Lung microvascular endothelial cell (primary cell): ENCODE data around the gene PHIP. TPM values are rescaled to one million over a fixed set of nuclear protein-coding genes. Genes with fewer than 3 reads are reported as not detected.

Source experiments
- DNase-seq, 2 donors: peaks; one replicate each; pipeline versions ENCODE4 v3.0.0 to v3.0.0-alpha.2; 2010; ENCODE audit warnings: low read depth in 2 of 2
- total RNA-seq: library from RNA; depleted of rRNA; stranded (reverse); fragments of >200 nt; gene quantifications from 2 replicates; pipeline ENCODE4 v1.2.1, GENCODE V29; 2014

PHIP gene
- total RNA-seq, 1 donor from 2014 or later: 16.1 TPM

DNA sequence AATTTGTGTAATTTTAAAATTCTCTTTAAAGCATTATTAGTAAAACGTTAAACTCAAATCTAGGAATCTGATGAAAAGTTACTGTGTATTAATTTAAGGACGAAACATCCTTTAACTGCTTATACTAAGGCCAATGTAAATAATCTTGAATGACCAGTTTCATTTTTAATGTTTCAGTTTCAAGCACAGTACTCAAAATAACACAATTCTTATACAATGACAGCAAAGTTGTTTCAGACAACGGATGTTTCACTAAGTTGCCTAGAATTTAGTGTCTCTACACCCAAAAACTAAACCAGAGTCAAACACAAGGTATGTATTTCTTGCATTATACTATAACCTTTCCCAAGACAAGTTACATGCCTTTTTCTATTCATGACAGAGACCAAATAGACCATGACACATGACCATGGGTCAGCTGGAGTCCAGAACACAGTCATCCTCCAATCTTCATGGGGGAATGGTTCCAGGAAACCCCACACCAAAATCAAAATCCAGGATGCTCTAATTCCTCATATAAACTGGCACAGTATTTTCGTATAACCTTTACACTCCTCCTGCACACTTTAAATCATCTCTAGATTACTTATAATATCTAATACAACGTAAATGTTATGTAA, 7.7 kb downstream of the PHIP start:
- peak in 1 of 2 donors; percentile 28 for DNase-seq

DNA sequence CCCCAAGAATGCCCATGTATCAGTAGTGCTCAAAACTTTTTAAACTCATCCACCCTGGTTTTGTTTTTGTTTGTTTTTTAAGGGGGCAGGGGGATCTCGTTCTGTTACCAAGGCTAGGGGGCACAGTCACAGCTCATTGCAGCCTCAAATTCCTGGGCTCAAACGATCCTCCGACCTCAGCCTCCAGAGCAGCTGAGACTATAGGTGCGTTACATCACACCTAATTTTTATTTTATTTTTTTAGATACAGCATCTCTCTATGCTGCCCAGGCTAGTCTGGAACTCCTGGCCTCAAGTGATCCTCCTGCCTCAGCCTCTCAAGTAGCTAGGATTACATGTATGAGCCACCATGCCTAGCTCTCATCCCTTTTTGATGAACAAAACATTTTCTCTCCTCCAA, 11.2 kb downstream of the PHIP start:
- no peak for DNase-seq

DNA sequence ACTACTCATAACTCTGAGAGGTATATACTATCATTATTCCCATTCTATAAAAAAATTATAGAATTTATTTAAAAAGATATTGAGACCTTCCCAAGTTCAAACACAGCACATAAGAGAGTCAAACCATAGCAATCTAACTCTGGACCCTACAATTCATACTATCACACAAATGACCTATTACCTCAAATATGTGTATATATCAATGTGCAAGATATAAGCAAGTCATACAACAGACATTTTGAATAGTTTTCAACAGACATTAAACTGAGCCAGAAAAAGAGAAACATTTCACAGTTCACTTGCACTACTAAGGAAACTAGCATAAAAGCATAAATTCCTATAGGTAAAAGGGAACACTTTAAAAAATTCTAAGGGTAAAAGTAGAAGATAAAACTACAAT, 11.7 kb downstream of the PHIP start:
- no peak for DNase-seq

DNA sequence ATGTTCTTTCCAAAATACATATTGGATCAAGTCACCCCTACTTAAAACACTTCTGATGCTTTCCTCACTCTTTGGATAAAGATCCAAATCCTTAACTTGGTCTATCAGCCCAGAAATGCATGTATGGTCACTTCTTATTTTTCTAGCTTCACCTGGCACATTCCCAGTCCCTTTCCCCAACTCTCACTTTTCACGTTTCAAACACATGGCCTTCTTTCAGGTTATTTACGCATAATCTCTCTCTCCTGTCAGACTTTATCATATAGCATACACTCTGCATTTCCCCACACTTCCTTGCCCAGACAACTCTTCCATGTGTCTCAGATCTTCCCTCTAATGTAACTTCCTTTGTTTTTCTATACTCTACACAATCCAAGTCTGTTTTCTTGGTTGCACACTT, 12.8 kb downstream of the PHIP start:
- peak in 1 of 2 donors; percentile 16 for DNase-seq

DNA sequence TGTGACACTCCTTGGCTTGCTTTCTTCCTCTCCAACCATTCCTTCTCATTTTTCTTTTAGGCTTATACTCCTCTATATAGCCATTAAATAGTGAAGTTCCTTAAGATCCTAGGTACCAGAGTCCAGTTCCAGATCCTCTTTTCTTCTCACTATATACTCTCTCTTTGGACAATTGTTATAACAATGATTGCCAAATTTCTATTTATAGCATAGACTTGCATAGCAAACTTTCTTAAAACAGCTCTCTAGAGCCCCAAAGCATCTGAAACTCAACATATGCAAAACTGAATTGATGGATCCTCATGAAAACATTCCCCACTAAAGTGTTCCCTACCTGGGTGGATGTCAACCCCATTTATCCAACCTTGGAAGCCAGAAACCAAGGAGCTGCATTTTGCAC, 13.4 kb downstream of the PHIP start:
- no peak for DNase-seq

DNA sequence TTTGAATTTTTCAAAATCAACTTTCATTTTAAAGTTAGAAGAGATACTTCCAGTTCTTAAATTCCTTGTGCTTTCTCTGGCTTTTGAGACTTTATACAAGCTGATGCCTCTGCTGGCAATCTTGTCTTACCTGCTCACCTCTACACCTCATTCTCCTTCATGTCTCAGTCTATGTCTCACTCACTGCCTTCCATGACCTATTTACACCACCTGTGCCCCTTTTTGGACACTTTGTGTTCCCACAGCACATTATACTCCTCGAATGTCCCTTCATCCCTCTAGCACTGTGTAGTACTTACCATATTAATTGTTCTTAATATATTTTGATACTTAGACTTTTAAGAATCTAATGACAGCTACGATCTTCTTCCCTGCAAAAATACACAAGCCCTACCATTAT, 15.3 kb downstream of the PHIP start:
- no peak for DNase-seq

DNA sequence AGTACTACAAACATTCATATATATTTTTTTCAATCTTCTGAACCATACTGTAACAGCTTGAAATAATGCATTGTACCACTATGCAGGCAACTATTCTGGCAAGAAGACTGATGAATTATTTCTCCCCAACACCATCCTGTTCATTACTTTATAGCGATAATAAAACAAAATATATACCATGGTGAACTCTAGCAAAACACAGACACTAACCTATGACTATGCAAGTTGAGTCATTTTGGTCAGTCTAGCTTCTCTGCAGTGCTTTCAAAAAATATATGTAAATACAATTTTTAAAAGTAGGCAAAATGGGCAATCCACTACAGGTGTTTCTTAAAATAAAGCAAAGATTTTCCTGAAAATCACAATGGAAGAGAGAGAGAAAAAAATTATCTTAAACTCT, 20.3 kb downstream of the PHIP start:
- no peak for DNase-seq

DNA sequence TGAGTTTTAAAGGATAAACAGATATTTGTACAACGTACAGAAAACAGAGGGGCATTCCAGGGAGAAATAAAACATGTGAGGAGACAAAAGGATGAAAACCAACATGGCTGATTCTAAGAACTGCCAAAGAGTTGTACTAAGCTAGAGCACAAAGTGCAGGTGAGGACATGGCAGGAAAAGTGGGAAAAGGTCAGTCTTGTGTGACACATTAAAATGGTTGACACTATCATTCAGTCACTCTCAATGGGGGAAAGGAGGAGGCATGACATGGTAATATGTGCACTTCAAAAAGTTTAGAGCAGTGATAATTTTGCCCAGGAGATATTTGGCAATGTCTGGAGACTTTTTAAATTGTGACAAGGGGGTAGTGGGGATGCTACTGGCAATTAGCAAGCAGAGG, 21.8 kb downstream of the PHIP start:
- no peak for DNase-seq

DNA sequence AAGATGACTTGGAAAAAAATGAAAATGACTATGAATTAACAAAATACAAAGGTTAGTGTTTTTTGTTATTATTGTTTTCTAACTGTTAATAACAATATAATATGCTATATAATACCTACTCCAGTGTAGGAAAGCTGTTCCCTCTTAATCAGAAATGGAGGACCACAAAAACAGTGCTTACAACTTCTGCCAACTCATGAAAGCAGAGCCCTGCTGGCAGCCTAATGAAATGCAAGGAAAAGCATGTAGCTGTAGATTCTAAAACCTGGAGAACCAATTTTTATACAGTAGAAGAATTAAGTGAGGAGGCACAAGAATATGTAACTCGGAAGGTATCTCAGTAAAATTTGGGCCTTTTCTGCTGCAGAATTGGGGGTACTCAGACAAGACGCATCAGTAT, 29.4 kb downstream of the PHIP start:
- peak; percentile 37 to 39 for DNase-seq

DNA sequence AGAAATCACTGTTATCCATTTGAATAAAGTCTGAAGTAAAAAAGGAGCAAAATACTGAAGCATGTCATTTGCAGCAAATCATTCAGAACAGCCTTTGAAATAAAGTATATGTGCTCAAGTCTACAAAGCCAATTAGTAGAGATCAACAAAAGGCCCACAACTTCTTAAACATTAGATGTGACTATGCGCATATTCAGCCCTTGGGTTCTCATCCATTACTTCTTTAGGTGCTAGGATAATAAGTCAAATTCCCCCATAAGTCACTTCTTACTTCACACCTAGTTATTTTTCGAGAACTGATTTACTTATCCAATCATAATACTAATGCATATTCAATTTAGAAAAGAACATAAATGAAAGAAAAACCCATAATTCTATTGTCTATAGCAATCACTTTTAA, 31.0 kb downstream of the PHIP start:
- no peak for DNase-seq

DNA sequence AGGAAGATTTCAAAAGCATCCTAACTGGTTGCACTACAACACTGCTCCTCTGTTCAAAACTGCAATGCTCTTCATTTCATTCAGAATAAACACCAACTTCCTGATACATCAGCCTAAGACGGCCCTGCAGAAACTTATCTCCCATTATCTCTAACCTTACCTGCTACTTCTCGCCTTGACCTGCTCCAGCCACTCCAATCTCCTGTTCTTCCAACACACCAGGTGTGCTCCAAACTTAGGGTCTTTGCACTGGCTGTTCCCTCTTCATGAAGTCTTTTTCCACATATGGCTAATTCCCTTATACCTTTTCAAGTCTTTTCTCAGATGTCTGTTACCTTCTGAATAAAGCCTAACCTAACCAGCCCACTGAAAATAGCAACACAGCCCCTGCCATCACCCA, 32.1 kb downstream of the PHIP start:
- DNase-seq: no peak

DNA sequence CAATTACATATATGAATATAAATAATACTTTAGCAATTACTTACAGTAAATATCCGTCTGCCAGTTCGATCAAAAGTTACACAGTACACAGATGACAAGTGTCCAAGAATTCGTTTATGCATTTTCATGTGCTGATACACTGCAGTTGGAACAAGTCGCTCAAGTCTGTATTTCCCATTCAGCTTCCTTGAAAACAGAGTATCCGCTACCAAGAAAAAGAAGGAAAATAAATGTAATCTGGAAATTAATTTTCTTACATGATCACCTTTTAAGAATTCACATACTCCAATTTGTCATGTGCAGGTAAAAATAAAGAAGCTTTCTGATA, 35.3 kb downstream of the PHIP start:
- DNase-seq: no peak

DNA sequence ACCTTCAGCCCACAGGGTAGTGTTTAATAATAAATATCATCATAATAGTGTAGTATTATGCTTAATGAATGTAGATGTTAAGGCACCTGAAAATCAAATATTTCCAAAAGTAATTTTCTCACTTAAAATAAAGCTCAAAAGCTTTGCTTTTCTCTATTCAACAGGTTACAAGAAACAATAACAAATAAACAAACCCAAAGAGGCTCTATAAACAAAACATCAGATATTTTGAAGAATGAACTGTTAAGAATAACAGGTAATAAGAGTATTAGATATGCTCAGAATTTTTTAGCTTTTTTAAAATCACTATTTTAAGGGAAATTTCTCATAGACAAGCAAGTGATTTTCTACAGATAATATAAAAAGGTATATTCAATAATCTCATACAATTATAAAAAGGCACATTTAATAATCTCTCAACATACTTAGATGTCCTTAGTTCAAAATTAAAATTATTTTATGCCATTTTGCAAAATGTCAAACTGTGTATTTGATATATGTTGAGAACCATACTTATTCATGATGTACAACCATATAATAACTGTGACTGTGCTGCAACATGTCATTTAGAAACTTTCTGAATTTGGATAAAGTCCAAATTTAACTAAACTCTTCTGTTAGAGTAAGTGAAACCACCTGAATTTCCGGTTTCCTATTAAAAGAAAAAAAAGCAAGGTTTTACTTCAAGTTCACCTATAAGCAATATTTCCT, 35.8 kb downstream of the PHIP start:
- no peak for DNase-seq

DNA sequence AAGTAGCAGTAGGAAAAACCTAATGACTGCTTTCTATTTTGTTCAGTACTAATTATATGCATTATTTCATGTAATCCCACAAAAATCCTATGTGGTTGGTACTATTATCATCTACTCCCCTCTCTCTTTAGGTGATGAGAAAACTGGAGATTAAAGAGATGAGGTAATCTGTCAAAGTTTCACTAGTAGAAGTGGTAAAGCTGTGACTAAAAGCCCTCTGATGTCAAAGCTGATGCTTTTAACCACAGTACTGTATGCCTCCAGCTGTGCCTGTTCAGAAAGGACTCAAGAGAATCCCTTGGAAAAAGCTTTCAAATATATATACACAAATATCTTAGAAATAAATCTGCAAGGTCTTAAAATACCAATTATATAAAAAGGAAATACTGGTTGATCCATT, 38.0 kb downstream of the PHIP start:
- no peak for DNase-seq

DNA sequence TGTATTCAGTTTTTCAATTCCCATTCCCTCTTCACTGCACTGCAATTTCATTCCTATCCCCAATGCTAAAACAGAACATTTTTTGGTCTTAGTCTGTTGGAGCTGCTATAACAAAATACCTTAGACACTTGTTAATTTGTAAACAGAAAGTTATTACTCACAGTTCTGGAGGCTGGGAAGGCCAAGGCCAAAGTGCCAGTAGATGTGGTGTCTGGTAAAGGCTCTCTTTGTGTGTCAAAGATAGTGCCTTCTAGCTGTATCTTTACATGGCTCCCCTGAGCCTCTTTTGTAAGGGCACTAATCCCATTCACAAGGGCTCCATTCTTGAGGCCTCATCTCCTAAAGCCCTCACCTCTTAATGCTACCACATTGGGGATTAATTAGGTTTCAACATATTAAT, 40.0 kb downstream of the PHIP start:
- no peak for DNase-seq

DNA sequence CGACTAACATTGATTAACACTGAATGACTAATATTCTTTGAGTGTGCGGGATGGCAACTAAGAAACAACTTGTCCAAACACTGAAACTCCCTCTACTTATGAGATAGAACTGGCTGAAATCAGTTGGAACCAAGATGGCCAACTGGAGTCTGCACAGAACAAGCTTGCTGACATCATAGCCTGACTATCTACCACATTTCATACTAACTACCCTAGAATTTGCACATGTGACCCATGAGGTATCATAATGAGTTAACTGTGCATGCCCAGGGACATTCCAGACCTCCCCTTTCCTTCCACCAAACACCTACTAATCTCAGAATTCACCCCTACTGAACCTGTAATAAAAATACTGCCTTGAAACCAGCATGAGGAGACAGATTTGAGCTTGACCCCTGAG, 43.2 kb downstream of the PHIP start:
- no peak for DNase-seq

DNA sequence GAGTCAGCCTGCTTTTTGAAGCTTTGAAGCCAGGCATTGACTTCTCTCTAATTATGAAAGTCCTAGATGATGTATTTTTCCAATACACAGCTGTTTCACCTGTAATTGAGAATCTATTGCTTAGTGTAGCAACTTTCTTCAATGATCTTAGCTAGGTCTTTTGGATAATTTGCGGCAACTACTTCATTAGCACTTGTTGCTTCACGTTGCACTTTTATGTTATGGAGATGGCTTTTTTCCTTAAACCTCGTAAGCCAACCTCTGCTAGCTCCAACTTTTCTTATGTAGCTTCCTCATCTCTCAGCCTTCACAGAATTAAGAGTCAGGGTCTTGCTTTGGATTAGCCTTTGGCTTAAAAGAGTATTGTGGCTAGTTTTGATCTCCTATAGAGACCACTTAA, 44.8 kb downstream of the PHIP start:
- no peak for DNase-seq

DNA sequence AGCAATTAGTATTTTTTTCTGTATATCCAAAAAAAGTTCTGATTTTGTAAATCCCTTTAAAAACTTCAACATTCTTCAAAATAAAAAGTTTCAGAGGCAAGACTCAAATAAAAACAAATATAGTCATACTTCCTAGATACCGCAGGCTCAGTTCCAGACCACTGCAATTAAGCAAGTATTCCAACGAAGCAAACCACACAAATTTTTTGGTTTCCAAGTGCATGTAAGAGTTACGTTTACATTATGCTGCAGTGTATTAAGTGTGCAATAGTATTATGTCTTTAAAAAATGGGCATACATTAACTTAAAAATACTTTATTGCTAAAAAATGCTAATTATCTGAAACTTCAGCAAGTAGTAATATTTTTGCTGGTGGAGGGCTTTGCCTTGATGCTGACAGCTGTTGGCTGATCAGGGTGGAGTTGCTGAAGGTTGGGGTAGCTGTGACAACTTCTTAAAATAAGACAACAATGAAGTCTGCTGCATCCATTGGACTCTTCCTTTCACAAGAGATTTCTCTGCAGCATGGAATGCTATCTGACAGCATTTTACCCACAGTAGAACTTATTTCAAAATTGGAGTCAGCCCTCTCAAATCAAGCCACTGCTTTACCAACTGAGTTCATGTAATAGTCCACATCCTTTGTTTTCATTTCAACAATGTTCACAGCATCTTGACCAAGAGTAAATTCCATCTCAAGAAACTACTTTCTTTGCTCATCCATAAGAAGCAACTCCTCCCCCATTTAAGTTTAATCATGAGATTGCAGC, 46.0 kb downstream of the PHIP start:
- no peak for DNase-seq

DNA sequence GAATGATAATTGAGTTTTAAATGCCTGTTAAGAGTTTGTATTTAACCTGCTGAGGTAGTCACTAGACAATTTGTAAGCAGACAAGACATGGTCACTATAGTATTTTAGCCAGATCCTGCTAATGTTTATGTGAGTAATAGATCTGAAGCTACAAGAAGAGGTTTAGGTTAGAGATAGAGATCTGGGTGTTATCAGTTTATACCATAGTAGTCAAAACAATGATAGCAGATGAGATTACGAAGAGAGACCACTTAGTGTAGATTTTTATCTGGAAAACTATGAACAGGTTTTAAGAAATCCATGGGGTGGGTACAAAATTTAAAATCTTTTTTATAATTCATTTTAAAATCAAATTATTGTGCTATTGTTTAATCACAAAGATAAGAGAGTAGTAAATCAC, 47.5 kb downstream of the PHIP start:
- DNase-seq: no peak

DNA sequence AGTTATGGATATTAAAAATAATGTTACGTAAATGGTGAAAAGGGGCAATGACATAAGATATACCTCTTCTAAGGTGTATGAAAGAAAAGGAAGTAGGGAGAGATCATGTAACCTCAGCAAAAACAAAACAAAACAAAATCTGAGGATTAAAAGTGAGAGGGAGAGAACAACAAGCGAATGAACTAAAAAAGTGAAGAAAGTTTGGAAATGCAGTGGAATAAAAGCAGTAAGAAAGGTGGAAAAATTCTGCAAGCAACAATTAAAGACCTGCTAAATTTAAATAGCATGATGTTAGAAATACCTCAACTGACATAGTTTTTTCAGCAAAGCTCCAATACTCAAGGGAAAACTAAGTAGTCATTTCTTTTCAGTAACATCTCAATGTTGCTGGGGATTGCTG, 48.0 kb downstream of the PHIP start:
- DNase-seq: no peak

DNA sequence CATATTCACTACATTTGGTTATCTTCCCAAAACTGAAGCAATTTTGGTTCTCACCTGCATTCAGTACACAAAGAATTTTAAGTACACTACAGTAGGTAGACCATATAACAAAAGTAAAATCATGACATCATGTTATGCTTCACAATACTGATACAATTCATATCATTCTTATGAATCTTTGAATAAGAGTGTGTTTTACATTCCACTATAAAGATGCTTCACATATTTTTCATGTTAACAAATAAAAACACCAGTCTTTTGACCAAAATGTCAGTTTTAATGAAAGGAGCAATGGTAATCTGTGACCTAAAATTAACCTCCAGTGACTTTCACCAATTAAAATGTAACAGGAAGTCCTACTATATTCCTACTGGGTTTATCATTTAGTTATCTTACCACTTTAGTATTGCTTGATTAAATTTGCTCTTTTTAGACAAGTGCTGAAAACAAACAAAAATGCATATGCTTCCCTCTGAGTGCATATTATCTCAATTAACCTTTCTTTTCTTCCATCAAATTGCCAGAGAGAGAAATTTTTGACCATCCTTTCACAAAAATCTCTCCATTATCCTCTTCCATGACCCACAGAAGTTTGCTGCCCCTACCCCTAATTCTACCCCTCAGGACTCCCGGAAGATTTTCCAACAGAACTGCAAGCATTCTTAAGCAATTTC, 49.3 kb downstream of the PHIP start:
- no peak for DNase-seq

DNA sequence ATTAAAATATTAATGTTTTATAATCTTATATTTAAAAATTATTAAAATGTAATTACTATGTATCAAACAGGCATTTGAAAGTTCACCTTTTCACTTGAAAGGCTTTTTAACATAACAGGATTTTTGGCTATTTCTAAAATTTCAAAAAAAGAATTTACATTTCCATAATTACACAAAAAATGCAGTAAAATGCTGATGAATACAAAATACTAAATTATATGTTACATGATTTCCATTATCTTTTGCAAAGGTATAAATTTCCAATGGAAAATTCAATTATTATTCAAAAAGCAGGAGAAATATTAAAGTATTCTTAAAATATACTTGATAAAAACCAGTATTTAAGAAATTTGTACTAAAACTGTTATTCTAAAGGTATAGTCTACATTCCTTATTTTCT, 66.1 kb downstream of the PHIP start:
- DNase-seq: no peak

DNA sequence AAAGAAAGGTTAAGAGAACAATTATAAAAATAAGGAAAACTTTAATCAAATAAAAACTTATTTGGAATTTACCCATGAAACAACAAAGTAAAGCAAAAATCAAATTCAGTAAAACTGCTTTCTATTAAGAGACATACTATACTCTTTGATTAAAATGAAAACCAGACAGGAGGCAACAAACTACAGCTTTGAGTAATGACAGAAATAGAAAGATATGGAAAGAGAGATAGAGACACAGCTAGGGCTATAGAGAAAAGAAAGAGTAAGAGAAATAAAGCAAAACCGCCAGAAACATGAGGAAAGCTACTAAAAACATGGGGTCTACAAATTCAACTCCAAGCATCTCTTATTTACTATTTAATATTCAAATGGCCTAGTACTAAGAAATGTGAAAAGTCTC, 67.6 kb downstream of the PHIP start:
- no peak for DNase-seq
